ENCODE measurements around the gene CXCR4.
A peak's percentile ranks its signal among the peaks of the same experiment; 100 is the strongest.
"Not testable (repeated sequence)": the region's sequence is repeated elsewhere in the genome, so short reads cannot be mapped to it uniquely, and the experiment has no call there.

The CXCR4 gene

DNA sequence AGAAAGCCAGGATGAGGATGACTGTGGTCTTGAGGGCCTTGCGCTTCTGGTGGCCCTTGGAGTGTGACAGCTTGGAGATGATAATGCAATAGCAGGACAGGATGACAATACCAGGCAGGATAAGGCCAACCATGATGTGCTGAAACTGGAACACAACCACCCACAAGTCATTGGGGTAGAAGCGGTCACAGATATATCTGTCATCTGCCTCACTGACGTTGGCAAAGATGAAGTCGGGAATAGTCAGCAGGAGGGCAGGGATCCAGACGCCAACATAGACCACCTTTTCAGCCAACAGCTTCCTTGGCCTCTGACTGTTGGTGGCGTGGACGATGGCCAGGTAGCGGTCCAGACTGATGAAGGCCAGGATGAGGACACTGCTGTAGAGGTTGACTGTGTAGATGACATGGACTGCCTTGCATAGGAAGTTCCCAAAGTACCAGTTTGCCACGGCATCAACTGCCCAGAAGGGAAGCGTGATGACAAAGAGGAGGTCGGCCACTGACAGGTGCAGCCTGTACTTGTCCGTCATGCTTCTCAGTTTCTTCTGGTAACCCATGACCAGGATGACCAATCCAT is 2.7 kb downstream of the CXCR4 start:
- no peak for DNase-seq (ENCODE audit: low read depth, low spot score)

DNA sequence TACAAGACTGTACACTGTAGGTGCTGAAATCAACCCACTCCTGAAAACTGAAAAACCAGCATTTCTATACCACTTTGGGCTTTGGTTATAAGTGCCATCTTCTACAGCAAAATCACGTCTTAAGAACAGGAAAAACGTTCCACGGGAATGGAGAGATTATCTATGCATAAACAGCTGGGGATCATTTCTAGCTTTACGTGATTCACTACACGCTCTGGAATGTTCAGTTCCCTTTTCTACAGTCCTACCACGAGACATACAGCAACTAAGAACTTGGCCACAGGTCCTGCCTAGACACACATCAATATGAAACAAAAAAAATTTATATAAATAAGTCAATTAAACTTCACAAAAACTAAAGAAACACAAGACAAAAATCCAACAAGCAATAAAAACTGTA is 3.6 kb downstream of the CXCR4 start:
- no peak for DNase-seq (ENCODE audit: low read depth, low spot score)

DNA sequence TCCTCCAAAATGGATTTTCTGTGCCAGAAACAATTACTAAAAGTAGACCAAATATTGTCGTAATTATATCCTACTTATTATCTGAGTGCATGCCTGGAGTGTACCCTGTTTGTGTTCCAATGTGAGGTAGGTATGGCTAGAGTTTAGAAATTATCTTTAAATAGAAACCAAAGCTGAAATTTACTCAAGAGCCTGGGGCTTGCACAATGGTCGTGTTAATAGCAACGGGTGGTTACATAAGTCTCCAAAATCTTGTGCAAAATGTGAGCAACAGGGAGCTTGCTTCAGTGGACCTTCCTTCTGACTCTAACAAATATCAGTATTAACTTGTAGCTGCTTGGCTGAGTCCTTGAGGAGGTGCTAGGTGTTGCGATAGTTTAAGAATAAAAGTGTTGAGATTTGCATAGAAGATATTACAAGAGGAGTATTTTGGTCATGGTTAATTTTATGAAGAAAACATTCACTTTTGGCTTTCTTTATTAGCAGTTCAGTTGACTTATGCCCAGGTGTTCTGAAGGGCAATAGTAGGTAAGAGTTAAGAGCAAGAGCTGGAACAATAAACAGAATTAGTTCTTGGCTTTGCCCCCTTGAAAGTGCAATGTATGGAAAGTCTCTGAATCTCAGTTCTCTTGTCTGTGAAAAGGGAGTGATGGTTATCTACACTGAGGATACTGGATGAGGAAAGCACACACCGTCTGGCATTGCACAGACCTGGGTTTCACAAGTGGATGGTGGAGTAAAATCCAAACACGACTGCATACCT is 4.6 kb downstream of the CXCR4 start:
- no peak for DNase-seq (ENCODE audit: low read depth, low spot score)

DNA sequence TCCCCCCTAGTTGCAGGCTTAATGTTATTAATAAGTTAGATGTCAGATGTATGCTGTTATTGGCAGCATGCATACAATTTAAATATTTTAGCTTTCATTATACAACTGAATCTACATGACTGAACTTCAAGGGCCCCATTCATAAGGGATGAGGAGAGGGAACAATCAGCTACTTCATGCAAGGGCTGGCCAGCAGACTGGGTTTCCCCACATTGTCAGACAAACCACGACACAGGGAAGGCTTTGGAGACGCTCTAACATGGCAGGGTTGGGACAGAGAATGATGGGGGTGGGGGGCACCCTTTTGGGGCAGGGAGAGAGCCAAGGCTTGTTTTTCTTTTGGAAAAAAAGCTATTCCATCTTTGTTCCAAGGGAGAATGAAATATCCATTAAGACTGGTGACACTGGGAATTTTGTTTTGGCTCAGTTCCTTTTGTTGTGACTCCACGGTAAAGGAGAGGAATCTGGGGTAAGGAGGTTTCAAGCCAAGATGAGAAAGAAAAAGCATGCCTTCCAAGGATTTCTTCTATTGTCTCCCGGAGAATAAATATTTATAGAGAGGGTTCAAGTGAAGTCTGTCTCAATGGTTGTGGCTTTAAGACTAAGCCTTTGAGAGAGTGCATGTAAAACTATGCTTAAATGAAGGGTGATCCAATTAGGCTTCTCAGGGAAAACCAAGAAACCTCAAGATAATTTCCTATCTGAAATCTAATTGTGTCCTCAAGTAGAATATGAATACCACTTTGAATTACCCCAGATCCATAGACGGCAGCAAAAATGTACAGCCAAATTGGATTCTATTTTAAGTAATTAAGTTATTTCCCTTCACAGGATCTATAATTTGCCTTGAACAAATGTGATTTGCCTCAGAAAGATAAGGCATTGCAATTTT is 5.4 kb downstream of the CXCR4 start:
- DNase-seq (ENCODE audit: low read depth, low spot score) = peak; percentile 70

DNA sequence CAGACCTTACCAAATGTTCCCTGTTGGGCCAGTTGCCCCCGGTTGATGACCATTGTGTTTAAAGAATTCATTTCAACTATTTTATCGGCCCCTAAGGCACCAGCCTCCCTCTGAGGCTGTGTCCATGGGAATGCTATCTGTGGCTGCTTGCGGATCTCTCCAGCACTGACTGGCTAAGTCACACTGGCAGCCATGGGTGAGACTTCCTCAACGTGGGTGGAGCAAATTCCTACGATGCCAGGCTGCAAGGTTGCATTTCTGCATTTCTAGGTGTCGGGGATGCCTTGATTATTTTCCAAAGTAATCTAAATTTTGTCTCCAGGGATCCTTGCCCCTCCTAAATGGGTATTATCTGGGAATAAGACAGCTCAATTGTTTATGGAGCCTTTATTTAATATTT is 6.2 kb downstream of the CXCR4 start:
- DNase-seq (ENCODE audit: low read depth, low spot score) = no peak

DNA sequence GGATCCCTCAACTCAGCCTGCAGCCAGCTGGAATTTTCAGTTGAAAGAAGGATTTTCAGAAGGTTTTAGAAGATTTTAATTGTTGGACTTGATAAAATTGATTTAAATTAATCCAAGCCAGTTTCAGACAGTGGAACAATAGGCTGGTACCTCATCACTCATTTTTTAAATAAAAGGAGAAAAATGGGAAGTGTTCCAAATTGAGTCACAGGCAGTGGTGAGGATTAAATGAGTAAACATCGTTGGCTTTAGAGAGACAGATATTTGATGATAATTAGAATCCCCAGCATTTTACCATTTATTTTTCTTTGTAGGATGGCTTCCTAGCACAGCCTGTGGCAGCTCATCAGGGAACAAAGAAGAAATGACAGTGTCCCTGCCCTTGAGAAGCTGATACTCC is 7.4 kb downstream of the CXCR4 start:
- no peak for DNase-seq (ENCODE audit: low read depth, low spot score)

DNA sequence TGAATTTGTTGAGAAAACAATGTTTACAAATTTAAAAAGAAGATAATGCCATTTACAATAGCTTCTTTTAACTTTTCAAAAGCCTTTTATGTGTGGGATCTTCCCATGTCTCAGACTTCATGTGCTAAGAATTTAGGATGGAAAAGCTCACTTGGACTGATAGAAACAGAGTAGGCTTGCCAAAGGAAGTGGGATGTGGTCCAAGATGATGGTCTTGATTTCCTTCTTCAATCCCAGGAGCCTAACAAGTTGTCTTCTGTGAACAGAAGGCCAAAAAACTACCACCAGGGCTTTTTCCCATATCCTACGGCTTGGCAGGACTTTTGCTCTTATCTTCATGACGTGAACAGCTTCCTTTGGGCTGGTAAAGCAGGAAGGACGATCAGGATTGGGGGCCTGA is 9.5 kb downstream of the CXCR4 start:
- DNase-seq (ENCODE audit: low read depth, low spot score) = no peak

DNA sequence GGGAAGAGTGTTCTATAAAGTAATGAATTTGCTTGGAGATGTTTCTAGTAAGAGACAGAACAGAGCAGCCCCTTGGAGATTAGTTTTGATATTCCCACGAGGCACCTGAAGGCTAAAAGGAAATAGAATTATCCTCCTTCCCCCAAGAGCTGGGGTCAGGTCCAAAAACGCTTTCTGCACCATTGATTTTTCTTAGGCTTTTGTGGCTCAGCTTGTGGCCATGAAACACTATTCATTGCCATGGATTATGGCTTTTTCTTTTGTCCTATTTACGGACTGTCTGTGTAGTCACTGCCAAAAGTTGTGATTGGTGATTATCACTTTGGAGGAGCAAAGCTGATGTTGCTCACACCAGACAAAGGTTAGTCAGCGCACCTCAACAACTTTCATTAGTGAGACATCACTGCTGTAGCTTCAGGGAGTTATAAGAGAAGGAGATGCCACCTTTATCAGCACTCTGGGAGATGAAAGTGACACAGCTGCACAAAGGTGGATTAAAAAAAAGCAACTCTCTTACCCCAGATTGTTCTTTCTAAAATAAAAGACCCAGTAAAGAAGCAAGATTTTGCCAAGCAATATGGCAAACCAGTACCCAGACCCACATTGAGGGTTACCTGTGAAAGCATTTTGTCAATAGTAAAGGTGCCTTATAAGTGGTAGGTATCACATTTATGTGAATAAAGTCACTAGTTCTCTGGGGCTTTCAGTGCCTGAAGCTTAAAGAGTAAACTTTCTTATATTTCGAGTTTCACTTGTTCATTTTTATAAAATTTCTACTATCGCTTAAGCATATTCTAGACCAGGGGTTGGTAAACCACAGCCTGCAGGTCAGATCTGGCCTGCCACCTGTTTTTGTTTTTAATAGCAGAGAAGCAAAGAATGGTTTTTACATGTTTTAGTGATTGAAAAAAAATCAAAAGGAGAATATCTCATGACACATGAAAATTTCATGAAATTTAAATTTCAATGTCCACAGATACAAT is 10.6 kb downstream of the CXCR4 start:
- DNase-seq (ENCODE audit: low read depth, low spot score) = peak; percentile 44

DNA sequence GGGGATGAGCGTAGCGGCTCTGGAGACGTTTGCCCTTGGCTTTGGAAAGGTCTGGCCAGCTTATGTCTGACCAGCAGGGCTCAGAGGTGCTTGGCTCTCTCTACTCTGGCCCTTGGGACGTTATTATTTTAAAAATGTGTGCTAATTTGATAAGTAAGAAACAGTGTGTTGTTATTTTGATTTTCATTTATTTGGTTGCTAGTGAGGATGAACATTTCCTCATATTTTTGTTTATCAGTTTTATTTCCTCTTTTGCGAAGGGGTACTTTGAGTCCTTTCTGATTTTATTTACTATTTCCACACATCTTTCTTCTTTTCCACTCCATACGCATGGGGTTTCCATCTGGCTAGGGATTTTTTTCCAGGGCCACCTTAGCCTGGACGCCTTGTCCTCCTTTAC is 11.4 kb downstream of the CXCR4 start:
- no peak for DNase-seq (ENCODE audit: low read depth, low spot score)

DNA sequence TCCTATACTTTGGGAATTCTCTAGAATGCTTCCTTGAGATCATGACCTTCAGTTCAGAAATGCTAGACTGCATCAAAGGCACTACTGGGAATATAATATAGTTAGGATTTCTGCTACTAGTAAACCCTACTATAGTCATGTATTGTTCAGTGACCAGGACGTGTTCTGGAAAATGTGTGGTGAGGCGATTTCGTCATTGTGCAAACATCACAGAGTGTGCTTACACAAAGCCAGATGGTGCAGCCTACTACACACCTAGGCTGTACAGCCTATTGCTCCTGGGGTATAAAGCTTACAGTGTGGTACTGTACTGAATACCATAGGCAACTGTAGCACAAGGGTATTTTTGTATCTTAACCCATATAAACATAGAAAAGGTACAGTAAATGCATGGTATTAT is 13.0 kb downstream of the CXCR4 start:
- DNase-seq (ENCODE audit: low read depth, low spot score) = no peak

DNA sequence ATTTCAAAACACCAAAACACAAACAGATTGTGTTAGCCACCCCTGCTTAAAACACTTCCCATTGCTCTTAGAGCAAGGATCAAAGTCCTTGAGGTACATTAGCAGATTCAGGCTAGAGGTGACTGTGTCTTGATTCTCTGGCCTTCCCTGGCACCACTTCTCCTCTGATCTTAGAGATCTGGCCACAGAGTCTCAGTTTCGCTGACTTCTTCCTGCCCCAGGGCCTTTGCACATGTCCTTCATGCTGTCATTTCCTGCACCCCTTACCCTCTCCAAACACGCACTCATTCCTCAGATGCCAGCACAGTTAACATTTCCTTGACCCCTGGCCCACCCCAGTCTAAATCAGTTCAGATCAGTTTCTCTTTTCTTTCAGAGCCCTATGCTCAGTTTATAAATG is 16.9 kb downstream of the CXCR4 start:
- DNase-seq (ENCODE audit: low read depth, low spot score) = no peak

DNA sequence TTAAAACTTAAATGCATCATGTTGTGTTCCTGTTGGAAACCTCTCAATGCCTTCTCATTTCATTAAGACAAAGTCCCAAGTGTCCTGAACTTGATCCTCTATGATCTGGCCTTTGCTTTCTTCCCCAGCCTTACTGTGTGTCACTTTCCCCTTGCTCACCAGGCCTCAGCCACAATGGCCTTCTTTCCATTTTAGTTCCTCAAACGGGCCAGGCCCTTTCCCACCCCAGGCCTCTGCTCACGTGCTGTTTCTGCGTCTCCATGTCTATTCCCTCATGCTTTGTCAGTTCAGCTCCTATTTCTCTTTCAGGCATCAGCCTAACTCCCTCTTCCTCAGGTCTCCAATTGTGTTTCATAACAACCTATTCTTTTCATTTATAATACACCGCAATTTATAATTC is 19.5 kb downstream of the CXCR4 start:
- no peak for DNase-seq (ENCODE audit: low read depth, low spot score)

DNA sequence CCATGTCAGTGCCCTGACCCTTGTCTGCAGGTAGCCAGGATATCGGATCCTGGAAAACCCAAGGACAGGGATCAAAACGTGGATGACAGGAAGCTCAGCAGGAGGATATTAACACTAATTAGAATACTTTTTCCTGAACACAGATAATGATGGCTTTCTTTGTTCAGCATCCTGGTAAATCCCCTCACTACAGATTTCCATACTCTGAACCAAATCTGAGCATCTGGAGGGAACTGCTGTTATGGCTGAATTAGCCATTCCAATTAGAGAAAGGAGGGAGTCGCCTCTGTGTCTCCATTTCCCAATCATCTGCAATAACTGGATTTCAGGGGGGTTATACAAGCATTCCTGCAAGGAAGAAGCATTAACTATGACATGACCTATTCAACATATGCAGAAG is 24.4 kb downstream of the CXCR4 start:
- no peak for DNase-seq (ENCODE audit: low read depth, low spot score)

DNA sequence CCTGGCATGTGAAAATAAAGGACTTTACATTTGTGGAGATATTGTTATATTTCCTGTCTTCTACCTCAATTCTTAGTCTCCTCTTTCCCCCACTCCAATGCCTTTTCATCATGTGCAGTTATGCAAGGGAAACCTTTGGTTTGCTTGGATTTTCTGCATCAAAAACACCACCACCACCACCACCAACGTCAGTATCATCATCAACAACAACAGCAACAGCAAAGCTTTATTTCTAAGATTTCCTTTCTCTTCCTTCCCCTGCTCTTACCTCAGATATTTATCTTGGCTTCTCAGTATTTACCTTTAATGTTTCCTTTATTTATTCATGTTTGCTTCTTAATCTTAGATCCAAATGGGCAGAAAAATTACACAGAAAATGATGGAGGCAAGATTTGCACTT is 26.1 kb downstream of the CXCR4 start:
- no peak for DNase-seq (ENCODE audit: low read depth, low spot score)

DNA sequence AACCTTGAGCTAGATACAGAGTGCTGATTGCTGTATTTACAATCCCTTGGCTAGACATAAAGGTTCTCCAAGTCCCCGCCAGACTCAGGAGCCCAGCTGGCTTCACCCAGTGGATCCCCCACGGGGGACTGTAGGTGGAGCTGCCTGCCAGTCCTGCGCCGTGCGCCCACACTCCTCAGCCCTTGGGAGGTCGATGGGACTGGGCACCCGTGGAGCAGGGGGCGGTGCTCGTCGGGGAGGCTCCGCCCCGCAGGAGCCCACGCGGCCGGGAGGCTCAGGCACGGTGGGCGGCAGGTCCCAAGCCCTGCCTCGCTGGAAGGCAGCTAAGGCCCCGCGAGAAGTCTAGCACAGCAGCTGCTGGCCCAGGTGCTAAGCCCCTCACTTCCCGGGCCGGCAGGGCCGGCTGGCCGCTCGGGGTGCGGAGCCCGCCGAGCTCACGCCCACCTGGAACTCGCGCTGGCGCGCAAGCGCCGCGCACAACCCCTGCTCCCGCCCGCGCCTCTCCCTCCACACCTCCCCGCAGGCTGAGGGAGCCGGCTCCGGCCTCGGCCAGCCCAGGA is 30.0 kb downstream of the CXCR4 start:
- not testable (repeated sequence) for DNase-seq (ENCODE audit: low read depth, low spot score)

DNA sequence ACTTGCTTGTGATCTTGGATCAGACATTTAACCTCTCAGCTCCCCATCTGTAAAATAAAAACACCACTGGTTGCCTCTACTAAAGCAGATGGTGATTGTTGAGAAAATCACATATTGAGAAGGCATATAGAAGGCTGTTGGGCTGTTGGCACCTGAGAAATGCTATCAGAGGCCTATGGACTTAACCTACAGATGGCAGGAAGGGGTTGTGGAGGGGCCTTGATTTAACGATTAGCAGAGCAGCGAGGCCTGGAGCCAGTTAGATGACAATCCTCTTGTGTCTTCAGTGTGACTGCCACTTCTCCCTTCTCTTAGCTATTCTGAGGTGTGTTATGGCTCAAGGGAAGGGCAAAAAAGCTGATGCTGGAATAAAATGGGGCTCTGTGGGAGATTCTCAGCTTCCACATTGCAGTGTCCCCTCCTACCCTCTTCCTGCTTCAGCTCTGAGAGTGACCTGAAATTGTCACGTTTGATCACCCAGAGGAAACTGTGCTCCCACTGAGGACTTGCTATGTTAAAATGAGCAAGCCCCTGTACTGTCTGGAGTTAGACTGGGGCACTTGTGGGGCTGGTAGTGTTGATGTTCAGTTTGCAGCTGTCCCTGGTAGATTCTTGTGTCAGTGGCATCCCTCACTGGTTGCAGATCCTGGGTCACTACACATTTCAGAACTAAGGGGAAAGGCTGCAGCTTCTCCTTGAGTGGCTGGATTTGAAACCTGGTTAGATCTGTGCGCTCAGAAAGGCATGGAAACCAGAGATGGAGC is 31.5 kb downstream of the CXCR4 start:
- DNase-seq (ENCODE audit: low read depth, low spot score) = no peak

DNA sequence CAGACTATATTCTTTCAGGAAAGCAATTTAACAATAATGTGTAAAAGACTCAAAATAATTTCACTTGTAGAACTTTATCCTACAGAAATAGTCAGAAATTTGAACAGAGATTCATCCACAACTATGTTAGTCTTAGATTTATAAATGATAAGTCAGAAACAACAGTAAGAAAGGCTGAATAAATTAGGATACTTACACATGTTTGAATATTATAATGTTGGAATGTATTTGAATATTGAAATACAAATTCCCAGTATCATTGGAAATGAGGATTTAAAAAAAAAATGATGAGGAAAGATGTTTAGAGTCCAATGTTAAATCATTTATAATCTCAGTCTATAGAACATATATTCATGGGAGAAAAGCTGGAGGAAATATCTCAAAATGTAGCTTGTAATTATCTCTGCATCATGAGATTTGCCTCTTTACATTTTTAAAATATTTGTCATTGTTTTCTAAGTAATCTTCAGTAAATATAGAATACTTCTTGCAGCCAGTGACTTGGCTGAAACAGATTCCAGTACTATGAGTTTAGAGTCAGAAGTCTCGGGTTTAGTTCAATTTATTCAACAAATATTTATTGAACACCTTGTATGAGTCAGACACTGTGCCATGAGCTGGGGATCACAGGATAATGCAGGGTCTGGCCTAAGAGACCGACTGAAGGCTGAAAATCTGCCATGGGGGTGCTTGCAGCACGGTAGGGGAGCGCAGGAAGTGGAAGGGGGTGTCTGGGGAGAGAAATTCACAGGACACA is 32.3 kb downstream of the CXCR4 start:
- DNase-seq (ENCODE audit: low read depth, low spot score) = peak; percentile 19

DNA sequence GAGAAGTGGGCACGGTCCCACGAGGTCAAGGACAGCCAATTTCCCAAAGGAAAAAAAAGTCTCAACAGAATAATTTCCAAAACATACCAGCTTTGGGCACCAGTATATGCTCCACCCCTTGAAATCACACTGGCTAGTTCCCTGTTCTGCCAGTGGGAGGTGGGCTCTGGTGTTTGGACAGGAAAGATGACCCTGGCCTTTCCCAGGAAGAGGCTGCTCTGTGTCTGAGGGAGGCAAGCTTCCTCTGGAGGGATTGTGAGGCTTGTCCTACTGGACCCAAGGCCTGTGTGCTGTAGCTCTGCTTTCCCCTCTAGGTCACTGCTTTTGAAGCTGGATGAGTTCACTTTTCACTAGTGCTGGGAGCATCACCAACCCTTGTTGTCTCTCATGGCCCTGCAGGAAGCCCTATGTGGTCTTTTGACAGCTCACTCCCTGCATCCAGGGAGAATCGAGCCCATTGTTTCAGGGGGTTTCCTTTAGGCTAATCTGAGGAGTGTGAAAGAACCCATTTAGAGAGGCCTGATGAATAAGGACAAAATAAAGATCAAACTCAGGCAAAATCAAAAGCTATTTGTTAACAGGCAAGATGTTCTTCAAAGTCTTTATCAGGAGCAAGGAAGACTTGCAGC is 36.3 kb downstream of the CXCR4 start:
- no peak for DNase-seq (ENCODE audit: low read depth, low spot score)

DNA sequence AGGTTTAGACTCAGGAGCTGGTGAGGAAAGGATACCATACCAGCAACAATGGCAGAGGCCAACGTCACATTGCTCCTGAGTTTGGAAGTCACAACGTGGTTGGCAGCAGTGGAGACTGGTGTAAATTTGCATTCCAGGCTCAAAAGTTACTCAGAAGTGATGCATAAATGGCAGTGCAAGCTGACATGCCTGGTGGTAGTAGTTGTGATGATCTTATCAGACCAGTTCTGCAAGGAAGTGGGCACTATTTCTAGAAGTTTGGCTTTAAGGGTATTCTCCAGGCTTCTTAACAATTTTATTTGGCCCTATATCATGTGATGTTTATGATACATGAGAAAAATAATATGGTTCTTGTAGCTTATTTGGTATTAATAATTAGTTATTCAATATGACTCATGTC is 37.8 kb downstream of the CXCR4 start:
- DNase-seq (ENCODE audit: low read depth, low spot score) = no peak
